K562 (cell line): ENCODE measurements around the gene SERPINA5. TPM values are rescaled to one million over a fixed set of nuclear protein-coding genes. Genes with fewer than 3 reads are reported as not detected.

Source experiments
- ATAC-seq: fragments of 200-7000 bp; cut with Tn5 transposase; 3 replicates; pipeline ENCODE4 v1.9.1; 2020; ENCODE audit warnings: moderate library complexity
- BruUV-seq: library from RNA; stranded (reverse); fragments of 400-500 nt; replicated peaks from 2 replicates; lab custom pipeline; 2021; lab: Mats Ljungman, UMichigan
- CTCF ChIA-PET: fragments of 300-600 bp; formaldehyde crosslinking; extraction: SDS; loops from one replicate; lab custom pipeline; 2021; ENCODE audit warnings: low intra/inter-chr PET ratio; lab: Yijun Ruan, JAX
- POLR2A ChIA-PET: fragments of 300-600, 350-650 bp; sonication (Branson Sonifier 250); formaldehyde crosslinking; extraction: SDS; loops from one replicate; lab custom pipeline; 2021; ENCODE audit warnings: antibody characterized with exemption, inconsistent platforms; lab: Yijun Ruan, JAX
- DNase-seq, 4 experiments: peaks; one replicate each; pipeline versions ENCODE4 v3.0.0 to v3.0.0-alpha.2; 2011 to 2018; ENCODE audit warnings: low spot score in 3 of 4, mixed read lengths in 3 of 4; ENCODE audit errors: extremely low read depth in 1 of 4
- FAIRE-seq: peaks from 2 replicates; lab custom pipeline; 2011; peaks lifted over from hg19 to GRCh38; lab: Jason Lieb, UNC
- H2AFZ ChIP-seq: 2 replicates; pipeline ENCODE4 v1.6.0; 2011; ENCODE audit warnings: low read depth, low read length, control low read depth, inconsistent platforms
- H3K27ac ChIP-seq: fragments of 200-600 bp; 3 replicates; pipeline ENCODE4 v1.8.0; 2011; ENCODE audit warnings: low read depth, mild to moderate bottlenecking, control low read depth, inconsistent platforms, low read length, moderate library complexity, mixed read lengths; ENCODE audit errors: extremely low read depth
- H3K27me3 ChIP-seq, 2 experiments: fragments of 300-600 bp in 1 of 2; 2 replicates in 1 of 2; 3 replicates in 1 of 2; pipeline versions ENCODE4 v1.6.0 to v1.8.0; 2011; ENCODE audit warnings: inconsistent platforms in 2 of 2, low read length in 2 of 2, mild to moderate bottlenecking in 1 of 2, mixed read lengths in 1 of 2, moderate library complexity in 1 of 2; ENCODE audit not compliant: control insufficient read depth in 2 of 2, insufficient read depth in 2 of 2
- H3K36me3 ChIP-seq: fragments of 300-600 bp; 3 replicates; pipeline ENCODE4 v1.8.0; 2011; ENCODE audit warnings: mild to moderate bottlenecking, low read length, inconsistent platforms; ENCODE audit not compliant: control insufficient read depth, insufficient read depth
- H3K4me1 ChIP-seq, 2 experiments: fragments of 200-600 bp in 1 of 2; replicated peaks in 1 of 2; 2 replicates in 1 of 2; 3 replicates in 1 of 2; pipeline versions ENCODE4 v1.5.1 to v1.8.0; 2011; ENCODE audit warnings: inconsistent platforms in 2 of 2, low read length in 2 of 2, mild to moderate bottlenecking in 1 of 2, mixed read lengths in 1 of 2, moderate library complexity in 1 of 2; ENCODE audit not compliant: control insufficient read depth in 2 of 2, insufficient read depth in 2 of 2
- H3K4me2 ChIP-seq: 2 replicates; pipeline ENCODE4 v1.6.1; 2011; ENCODE audit warnings: low read length, control low read depth, inconsistent platforms, mixed read lengths; ENCODE audit not compliant: insufficient read depth
- H3K4me3 ChIP-seq: fragments of 200-600 bp; sonication (generic), shearing (Covaris generic); 2 replicates; pipeline ENCODE4 v1.5.1; 2016; ENCODE audit warnings: control low read depth, inconsistent platforms
- H3K79me2 ChIP-seq: fragments of 200-600 bp; 3 replicates; pipeline ENCODE4 v1.8.0; 2011; ENCODE audit warnings: low read length, inconsistent platforms; ENCODE audit not compliant: control insufficient read depth, insufficient read depth
- H3K9ac ChIP-seq, 2 experiments: 2 replicates each; pipeline versions ENCODE4 v1.6.0 to v1.6.1; 2011; ENCODE audit warnings: low read depth in 2 of 2, low read length in 2 of 2, control low read depth in 1 of 2, inconsistent platforms in 1 of 2, mild to moderate bottlenecking in 1 of 2, mixed read lengths in 1 of 2; ENCODE audit not compliant: insufficient read depth in 1 of 2
- H3K9me1 ChIP-seq: one replicate; pipeline ENCODE4 v1.6.0; 2011; ENCODE audit warnings: inconsistent platforms, mild to moderate bottlenecking, low read length, moderate library complexity; ENCODE audit not compliant: control insufficient read depth, insufficient read depth
- H3K9me3 ChIP-seq: replicated peaks from 2 replicates; pipeline ENCODE4 v1.5.1; 2011; ENCODE audit warnings: low read depth, low read length, inconsistent platforms; ENCODE audit not compliant: control insufficient read depth, insufficient read depth
- H4K20me1 ChIP-seq: replicated peaks from 2 replicates; pipeline ENCODE4 v1.6.1; 2011; ENCODE audit warnings: low read length, inconsistent platforms, mixed read lengths; ENCODE audit not compliant: control insufficient read depth, insufficient read depth
- BDP1 ChIP-seq: IDR thresholded peaks from 3 replicates; pipeline ENCODE4 v1.6.1; 2011; ENCODE audit not compliant: insufficient read length, insufficient read depth
- CLOCK ChIP-seq: fragments of 250-450 bp; sonication (Bioruptor Pico); IDR thresholded peaks from 2 replicates; pipeline ENCODE4 v1.4.0; 2020; ENCODE audit warnings: mild to moderate bottlenecking, moderate library complexity, borderline replicate concordance
- RAD21 ChIP-seq, 2 experiments: fragments of 250-450 bp in 1 of 2; fragments of 450-650 bp in 1 of 2; sonication (Bioruptor Pico) in 1 of 2; formaldehyde crosslinking in 1 of 2; IDR thresholded peaks in 1 of 2; conservative IDR thresholded peaks in 1 of 2; 2 replicates each; pipeline versions ENCODE4 v1.4.0 to v1.8.0; 2020 to 2022; ENCODE audit warnings: mild to moderate bottlenecking in 2 of 2, moderate library complexity in 1 of 2
- TCF7 ChIP-seq: sonication (generic); IDR thresholded peaks from 2 replicates; pipeline ENCODE4 v1.6.1; 2016; ENCODE audit warnings: antibody characterized with exemption, borderline replicate concordance
- ZNF778 ChIP-seq: fragments of 450-650 bp; formaldehyde crosslinking; IDR thresholded peaks from 2 replicates; pipeline ENCODE4 v1.4.0; 2020; ENCODE audit warnings: mild to moderate bottlenecking, moderate library complexity
- WGBS: fragments of 100-300 bp; shearing (Covaris generic); methylation state at CpG from one replicate; pipeline ENCODE4 v1.1.6; 2016; ENCODE audit warnings: low coverage, mixed read lengths; ENCODE audit not compliant: insufficient coverage; ENCODE audit errors: missing lambda C conversion rate; 5-methylcytosine and 5-hydroxymethylcytosine counted together
- in situ Hi-C: fragments of 300-500 bp; cut with MboI; formaldehyde crosslinking; loops from 4 replicates; pipeline ENCODE4 v1.15.0; 2018; ENCODE audit warnings: inconsistent platforms, mixed read lengths
- intact Hi-C: fragments of 100-400 bp; cut with micrococcal nuclease; formaldehyde crosslinking; loops from 2 replicates; pipeline ENCODE4 v1.14.2; 2022
- polyA plus RNA-seq, 8 experiments: library from polyadenylated mRNA; depleted of rRNA in 4 of 8; stranded (reverse) in 5 of 8; unstranded in 3 of 8; fragments of >200 nt; fragmentation: Nextera tagmentation in 2 of 8; fragmentation: Illumina TruSeq in 1 of 8; extraction: Ambion mirVana in 2 of 8; extraction: Trizol in 1 of 8; gene quantifications; 2 replicates each; pipeline versions ENCODE4 v1.2.1 to v1.2.3, GENCODE V29; 2011 to 2014; ENCODE audit warnings: inconsistent platforms in 1 of 8, missing spikeins in 1 of 8
- total RNA-seq, 7 experiments: library from RNA; depleted of rRNA in 6 of 7; stranded (reverse); fragments of >200 nt in 6 of 7; fragmentation: Illumina TruSeq in 2 of 7; extraction: Trizol in 2 of 7; gene quantifications; 2 replicates each; pipeline versions ENCODE4 v1.2.1 to v1.2.3, GENCODE V29; 2011 to 2021; ENCODE audit warnings: low replicate concordance in 1 of 7

Gene SERPINA5
- total and polyA plus RNA-seq, 9 of the 15 experiments (the other 6 are each of a cell fraction or from before 2014, with no cell fraction given) = 0.38 TPM; not detected in 8

GRCh38 chr14:94588311-94588710, 7.1 kb downstream of the SERPINA5 start:
- 0% methylated on average over 1 of the region's 4 CpGs for WGBS
- no peak for ATAC-seq
- Histone ChIP-seq H3K4me1 (no peaks in the 10 kb centered on the region), H3K27me3 (no peaks in the 10 kb centered on the region), H3K36me3 (no peaks in the 10 kb centered on the region), H3K79me2 (no peaks in the 10 kb centered on the region), H3K9me1 (no peaks in the 10 kb centered on the region), H3K4me2 (no peak overlapping the region), H4K20me1 (no peaks in the 10 kb centered on the region), H3K9ac (no peak overlapping the region), H2AFZ (no peak overlapping the region), H3K27ac (no peak overlapping the region), H3K9me3 (no peaks in the 10 kb centered on the region), H3K4me3 (no peak overlapping the region)
- ChIA-PET POLR2A (interaction anchor here (0.8 kb wide), 1 partner anchor 13 kb away, joined by 5 read pairs; no protein-coding TSS in a partner anchor), CTCF (no interaction called here)
- BruUV-seq = no TSS peak
- intact Hi-C loops = no loop called here
- no peak for DNase-seq
- TF ChIP-seq ZNF778 (CRISPR knock-in tag) = no peak
- TF ChIP-seq TCF7 = no peak
- TF ChIP-seq RAD21 (CRISPR knock-in tag; conservative IDR thresholded peaks at IDR 0.05 in 1 of 2, IDR thresholded peaks at IDR 0.05 in 1 of 2) = no peak
- TF ChIP-seq BDP1 = no peak
- no peak for TF ChIP-seq CLOCK (CRISPR knock-in tag)
- in situ Hi-C loops = no loop called here
- FAIRE-seq = no peak
